Germinal center (tissue), 1 donor: ENCODE results near the gene FNBP1L.
"Not testable (repeated sequence)": the region's sequence is repeated elsewhere in the genome, so short reads cannot be mapped to it uniquely, and the experiment has no call there.

Source experiments
- DNase-seq: peaks from one replicate; pipeline ENCODE4 v3.0.0; 2012; ENCODE audit warnings: mixed read lengths, low spot score

Gene FNBP1L

DNA sequence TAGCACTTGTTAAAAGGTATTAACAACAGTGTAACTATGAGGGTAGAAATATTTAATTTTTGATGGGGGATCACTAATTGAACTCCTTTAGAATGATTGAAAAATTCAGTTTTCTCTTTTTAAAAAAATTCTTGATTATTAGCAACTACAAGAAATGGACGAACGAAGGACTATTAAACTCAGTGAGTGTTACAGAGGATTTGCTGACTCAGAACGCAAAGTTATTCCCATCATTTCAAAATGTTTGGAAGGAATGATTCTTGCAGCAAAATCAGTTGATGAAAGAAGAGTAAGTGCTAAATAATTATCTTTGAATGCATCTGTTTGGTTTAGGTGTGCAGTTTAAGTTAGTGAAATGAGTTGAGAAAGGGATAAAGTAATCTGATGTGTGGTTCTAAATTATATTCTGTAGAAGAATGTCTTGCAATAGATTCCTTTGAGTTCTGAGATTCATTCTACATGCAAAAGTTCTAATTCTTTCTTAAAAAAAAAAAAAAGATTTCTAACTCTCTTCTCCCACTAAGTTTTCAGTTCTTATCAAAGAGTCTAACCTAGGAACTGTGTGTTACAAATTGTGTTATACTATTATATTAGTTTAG, 85.0 kb downstream of the FNBP1L start:
- no peak for DNase-seq

DNA sequence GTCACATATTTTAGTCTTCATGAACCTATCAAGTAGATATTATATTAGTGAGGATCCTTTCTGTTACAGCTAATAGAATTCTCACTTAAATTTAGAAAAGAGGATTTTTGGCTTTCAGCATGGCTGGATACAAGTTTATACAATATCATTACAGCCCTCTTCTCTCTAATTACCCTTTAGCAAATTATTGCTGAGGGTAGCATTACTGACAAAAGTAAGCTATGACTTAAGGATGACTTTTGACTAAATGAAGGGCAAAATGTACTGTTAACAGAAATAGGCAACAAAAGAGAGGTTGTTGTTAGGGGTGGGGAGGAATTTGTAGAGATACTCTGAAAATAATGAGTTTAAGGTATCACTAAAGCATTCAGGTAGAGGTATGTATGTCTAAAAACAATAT, 85.8 kb downstream of the FNBP1L start:
- DNase-seq: no peak

DNA sequence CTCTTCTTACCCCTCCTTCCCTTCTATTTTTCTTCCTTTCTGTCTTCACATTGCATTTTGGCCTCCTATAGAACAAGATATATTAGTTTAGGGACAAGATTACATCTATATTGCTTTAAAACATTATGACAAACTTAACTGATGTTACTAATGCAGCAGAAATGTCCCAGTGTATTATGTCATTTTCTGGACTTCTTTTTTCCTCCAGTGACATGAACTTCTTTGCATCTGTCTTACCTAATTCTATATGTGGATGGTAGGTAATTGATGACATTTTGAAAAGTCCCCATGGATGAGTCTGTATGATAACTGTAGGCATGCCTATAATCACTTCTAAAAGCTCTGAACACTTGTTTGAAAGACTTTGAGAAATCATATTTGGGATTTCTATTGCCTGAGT, 89.5 kb downstream of the FNBP1L start:
- no peak for DNase-seq

DNA sequence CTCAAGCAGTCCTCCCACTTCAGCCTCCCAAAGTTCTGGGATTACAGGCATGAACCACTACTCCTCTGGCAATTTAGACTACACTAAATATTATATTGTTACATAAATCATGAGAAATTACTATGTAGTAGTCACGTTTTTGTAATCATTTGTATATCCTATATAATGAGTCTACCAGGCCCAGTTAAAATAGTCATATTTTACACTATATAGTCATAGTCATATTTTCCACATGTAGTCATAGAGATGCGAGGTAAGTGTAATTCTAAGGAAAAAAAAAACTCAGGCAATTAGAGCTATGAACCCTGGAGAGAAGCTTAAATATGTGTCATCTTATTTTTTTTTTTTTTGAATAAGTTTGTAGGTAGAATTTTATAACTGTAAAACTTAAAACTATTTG, 90.0 kb downstream of the FNBP1L start:
- DNase-seq: no peak

DNA sequence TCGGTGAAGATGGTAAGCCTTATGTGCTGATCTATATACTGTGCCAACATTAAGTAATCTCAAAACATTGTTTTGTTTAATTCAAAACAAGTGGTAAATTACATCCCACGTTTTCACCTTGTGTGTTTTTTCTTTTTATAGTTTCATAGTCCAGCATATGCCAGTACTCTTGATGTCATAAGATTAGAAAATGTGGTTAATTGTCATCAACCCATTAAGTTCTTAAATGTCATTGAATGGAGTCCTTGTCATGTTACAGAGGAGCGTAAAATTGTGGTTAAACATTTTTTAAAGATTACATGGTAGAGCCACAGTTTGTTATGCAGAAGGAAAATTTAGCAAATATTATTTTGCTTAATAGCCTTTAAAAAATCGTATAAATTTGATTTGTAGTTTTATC, 93.1 kb downstream of the FNBP1L start:
- DNase-seq: no peak

DNA sequence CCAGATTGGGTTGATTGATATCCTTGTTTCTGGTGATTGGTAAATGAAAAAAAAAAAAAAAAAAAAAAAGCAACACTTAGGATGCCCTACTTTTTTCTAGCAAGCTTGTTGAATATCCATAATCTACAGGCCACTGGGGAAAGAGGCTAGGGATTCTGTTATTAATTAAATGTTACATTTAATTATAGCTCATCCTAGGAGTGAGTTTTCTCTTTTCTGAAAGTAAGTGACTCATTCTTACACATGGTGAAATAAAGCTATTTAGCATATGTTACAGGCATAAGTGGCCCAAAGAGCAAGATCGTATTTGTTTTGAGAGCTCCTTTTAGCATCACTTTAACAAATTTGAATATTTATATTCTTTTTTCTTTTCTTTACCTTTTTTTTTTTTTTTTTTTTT, 94.5 kb downstream of the FNBP1L start:
- no peak for DNase-seq

DNA sequence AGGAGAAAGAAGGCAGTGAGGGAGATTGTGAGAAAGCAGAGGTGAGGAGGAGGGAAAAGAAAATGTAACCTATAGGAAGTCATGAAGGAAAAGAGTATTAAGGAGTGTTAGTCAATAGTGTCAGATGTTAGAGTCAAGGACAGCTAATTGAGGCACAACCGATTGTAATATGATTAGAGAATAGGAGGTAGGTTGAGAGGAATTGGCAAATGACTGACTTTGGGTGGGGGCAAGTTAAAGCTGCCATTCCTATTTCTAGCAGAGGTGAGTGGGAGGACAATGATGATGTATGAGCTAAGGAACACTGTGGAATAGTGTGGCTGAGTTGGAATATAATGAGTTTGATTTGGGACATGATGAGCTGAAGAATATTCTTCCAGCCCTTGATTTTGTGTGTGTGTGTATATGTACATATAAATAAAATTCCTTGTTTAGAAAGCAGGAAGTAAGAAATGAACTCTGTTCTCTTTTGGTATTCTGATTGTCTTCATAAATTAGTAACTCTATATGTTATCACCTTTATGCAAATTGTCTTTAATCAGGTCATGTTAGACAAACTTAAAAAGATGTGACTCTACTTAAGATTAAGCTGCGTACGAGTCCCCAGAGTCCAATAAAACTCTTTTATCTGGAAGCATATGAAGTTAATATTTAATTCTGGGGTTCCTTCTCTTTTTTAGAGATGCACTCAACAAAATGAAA, 98.4 kb downstream of the FNBP1L start:
- DNase-seq: no peak

DNA sequence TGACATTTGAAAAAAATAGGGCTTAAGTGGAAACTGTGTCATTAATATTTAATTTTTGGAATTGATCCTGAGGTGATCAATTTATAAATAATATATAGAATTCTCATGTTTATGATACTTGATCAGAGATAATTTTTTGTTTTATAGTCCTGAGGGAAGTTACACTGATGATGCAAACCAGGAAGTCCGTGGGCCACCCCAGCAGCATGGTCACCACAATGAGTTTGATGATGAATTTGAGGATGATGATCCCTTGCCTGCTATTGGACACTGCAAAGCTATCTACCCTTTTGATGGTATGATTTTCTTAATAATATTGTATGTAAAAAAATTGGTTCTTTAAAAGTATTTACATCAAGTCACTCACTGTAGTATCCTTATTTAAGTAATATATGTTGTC, 101.2 kb downstream of the FNBP1L start:
- no peak for DNase-seq

DNA sequence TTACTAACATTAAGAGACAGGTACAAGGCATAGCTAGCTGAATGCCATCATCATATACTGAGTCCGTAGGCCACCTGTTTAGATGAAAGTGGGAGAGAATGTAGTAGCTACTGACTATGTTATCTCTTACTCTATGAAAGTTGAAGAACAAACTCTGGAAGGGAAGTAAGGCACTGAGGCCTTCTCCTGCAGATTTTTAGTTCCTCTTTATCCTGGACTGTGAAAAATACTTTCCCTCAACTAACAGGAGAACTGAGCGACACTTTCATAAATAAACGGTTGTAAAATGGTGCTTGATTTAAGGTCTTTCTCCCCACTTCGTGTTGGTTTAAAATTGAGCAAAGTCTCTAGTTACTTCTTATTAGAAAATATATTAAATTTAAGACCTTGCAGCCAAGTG, 101.9 kb downstream of the FNBP1L start:
- DNase-seq: no peak

DNA sequence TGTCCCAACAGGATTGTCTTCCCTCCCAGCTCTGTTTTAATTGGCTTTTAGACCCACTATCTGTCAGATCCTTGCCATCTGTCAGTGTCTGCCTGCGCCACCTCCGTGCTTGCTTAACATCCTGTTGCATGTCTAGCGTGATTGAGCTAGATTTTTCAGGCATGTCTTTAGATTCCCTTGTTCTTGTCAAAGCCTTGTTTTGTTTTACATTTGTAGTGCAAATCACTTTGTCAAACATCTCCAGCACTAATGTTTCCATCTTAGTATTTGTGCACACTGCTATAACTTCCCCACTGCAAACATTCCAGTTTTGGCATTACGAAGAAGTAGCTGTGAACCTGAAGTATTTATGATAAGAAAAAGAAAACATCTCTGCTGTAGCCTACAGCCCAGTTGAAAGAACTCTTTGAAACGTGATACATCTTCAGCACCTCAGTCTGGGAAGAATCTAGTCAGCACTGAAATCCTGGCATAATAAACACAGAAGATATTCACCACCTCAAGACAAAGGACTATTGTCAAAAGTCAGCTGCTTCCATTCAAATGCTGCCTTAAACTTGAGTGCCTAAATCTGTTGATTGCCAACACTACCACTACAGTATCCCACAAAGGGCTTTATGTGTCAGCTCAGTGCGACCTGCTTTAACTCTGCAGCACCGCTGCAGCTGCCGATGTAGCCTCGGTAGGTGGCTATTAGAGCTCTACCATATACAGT, 105.0 kb downstream of the FNBP1L start:
- DNase-seq: no peak

DNA sequence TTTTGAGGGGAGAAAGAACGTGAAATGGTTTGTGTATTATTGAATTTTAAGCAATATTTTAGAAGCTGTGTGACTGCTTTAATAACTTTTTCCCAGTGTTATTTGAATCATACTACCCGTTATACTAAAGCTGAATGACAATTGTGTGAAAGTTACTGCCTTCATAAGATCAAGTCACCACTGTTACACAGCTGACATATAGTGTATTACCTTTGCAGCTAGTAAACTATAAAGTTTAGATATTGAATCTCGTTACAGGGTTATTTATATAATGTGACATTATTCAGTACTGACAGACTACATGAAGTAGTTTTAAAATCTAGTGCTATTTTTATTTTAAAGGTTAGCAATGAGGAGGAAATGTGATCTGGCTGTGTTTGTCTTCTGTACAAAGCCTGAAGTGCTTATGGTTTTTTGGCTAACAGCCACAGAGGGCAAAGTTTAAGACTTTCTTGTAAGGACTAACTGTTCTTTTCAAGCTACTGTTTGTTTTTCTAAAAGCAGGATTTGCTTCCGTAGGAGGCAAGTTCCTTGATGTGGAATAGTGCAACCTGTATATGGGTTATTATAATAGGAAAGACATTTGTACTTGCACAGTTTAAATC, 106.1 kb downstream of the FNBP1L start:
- DNase-seq: not testable (repeated sequence)

DNA sequence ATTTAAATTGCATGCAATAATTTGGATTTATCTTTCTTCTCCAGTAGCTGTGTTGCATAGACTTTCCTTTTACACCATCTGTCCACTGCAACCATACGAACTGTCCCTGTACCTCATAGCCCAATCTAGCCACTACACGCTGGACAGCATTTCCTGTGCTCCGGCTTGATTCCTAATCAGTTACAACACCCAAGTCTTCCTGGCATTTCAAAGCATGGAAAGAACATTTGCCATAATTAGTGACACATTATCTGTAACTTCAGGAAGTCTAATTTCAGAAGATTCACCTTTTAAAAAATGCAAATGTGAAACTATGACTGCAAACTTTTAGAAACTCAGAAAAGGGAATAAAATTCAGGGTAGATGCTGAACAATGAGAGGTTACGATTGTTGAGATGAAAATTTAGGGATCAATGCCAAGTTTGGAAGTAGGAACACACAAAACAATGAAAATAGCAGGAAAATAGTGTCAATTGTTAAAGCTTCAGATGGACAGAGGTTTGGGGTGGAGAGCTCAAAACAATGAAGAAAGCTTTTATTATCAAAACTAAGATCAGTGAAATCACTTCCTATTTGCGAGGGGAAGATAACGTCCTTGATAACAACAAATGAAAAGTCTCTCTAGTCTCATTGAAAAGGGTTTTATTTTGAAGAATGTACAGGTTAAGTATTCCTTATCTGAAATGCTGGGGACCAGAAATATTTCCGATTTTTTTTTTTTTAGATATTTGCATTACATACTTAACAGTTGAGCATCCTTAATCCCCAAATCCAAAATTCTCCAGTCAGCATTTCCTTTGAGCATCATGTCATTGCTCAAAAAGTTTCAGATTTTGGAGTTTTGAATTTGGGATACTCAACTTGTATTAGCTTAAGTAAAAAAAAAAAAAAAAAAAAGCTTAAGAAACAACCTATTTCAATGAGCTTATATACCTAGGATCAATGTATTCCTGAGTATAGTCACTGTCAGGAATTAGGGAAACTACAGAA, 107.3 kb downstream of the FNBP1L start:
- no peak for DNase-seq

DNA sequence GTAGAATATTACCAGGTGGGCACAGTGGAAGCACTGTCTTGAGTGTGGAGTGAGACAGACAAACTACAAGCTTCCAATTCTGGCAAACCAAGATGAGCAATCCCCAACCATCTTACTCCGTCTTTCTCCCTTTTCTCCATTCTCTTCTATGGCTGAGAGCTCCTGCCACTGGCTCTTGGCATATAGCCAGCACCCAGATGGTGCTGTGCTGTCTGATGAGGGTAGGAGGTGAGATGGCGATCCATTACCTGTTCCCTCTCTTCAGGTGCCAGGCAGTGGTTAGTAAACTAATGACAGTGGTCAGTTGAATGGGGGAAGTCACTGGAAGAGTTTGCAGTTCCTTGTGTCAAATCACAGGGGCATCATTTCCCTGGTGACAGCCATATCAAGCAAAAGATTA, 108.4 kb downstream of the FNBP1L start:
- DNase-seq: no peak

DNA sequence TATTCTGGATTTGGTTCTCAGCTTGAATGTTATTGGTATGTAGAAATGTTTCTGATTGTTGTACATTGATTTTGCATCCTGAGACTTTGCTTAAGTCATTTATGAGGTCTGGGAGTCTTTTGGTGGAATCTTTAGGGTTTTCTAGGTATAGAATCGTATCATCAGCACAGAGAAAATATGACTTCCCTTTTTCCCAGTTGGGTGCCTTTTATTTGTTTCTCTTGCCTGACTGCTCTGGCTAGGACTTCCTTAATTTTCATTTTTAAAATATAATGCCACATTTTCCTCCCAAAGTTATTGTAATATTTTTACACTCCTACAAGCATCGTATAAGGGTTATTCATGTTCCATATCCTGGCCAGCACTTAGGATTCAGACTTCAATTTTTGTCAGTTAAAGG, 111.1 kb downstream of the FNBP1L start:
- no peak for DNase-seq

DNA sequence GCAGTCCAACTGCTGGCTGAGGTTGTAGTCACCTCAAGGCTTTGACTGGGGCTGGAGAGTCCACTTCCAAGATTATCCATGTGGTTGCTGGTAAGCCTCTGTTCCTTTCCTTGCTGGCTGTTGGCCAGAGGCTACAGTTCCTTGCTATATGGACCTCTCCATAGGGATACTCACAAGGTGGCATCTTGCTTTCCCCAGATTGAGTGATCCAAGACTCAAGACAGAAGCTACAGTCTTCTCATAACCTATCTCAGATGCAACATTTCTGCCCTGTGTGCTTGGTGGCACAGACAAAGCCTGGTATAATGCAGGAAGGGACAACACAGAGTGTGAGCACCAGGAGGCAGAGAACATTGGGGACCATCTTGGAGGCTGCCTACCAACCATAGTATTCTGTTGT, 111.8 kb downstream of the FNBP1L start:
- no peak for DNase-seq

DNA sequence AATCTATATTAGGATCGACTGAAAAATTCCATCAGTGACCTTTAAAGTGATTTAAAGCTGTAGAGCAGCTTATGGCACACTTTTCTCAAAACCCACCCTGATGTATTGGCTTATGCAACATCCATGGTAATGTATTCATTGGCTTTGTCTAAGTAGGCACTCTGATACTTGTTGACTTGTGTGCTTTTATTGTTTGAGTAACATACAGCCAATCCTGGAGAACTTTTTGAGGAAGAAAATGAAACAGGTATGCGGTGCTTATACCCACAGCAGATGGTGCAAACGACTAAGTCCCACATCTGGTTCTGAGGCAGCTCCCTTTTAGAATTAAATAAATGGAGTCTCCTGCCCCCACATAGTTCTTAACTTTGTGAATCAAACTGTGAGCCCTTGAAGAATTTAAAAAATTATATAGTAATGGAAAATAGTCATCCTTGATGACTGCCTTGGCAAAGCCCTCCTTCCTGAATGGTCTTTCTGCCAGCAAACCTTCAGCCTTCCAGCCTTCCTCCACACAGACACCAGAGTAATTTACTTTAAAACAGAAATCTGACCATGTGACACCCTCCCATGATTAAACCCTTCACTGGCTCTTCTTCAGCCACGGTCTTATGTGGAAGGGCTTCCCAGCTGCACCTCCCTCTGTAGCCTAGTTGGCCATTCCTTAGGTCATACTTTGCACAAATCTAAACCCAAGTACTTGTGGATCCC, 117.7 kb downstream of the FNBP1L start:
- no peak for DNase-seq

DNA sequence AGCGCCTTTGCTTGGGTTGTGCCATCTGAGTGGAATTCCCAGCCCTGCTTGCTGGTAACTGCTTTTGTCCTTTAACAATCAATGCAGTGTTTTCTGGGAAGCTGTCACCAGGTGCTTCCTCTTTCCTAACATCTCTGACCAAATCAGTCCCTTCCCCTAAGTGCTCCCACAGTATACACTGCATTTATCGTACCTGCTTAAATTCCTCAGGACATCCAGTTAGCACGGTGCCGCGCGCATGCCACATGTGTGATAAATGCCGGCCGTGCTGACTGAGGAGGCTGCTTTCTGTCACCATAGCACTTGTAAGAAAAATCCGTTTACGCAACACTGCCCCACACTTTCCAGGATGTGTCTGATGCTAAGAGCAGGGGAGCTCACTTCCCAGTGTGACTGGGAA, 118.3 kb downstream of the FNBP1L start:
- no peak for DNase-seq

DNA sequence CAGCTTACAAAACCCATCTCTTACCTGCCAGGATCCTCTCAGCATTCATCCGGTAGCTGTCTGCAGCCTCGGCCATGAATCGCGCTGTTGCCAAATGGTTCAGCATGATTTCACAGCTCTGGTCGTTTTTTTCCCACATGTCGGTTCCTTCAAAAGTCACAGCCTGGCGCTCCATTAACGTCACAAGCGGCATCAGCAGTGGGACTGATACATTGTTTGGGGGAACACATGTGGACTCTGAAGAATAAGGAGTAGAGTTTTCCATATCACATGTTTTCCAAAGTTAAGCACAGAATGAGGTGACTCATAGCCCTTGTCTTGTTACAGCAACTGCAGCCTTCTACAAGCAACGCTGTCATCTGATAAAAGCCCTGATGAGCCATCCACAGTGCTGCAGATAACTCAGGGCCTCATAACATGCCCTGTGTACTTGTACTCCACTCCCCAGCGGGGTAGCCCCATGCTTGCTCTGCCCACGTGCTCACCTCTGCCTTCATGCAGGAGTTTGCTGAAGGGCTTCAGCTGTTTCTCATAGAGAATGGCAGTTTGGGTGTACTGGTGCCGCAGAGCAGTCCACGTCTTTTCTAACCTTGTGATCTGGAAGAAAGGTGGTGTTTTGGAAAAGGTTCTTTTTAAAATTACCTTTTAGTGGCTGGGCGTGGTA, 119.5 kb downstream of the FNBP1L start:
- no peak for DNase-seq

DNA sequence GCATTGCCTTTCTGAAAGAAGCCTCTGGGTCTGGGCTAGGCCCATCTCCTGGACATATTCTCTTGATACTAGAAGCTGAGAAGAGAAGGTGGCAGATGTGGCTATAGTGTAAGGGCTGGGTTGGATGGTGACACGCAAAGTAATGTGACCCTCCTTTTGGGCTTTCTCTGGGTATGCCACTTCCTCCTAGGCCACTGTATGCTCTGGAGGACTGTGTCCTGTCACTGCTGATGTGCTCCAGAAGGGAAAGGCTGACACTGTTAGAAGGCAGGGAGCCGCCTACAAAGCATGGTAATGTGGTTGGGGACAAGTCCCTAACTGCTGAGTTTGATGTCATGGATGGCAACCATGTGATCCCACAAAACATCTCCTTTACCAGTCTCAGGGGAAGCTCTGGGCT, 121.6 kb downstream of the FNBP1L start:
- DNase-seq: no peak

DNA sequence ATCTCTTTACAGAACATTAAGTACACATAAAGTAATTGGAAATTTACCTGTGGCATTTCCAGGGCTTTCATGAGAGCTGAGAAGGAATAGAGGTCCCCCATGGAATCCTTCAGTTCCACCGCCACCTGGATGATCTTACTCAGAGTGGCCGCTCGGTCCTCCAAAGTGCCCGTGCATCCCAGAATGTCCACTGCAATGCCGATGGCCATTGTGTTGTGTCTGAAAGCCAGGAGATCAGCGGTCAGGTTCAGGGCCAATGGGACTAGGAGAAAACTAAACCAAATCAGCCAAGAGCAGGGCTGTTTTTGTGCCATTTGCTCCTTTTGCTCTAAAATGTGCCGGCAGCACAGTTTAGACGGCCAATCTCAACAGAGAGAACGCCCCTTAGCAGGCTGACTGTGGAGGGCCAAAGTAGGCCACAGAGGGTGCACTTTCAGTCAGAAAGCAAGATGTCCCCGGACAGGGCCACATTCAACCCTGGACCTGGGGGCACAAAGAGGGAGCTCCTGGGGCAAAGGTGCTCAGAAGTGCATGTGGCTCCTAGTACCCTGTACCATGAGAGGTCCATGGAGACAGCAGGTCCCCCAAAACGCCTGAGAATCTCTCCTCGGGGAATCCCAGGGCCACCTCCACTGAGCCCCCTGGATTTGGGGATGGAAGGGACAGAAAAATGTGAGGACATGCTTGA, 123.8 kb downstream of the FNBP1L start:
- DNase-seq: no peak
